ENCODE data around the gene MRPL23. TPM values are rescaled to one million over a fixed set of nuclear protein-coding genes. Genes with fewer than 3 reads are reported as not detected.

The MRPL23 gene
- polyA plus RNA-seq, 1 donor (not counting 4 experiments of a cell fraction or from before 2014, with no cell fraction given), result 68.2 TPM

- Histone ChIP-seq H2AFZ (ENCODE audit: control insufficient read depth, low read length) (no peak overlapping the region), H3K79me2 (ENCODE audit: control insufficient read depth, insufficient read depth, low read length) (no peaks in the 10 kb centered on the region), H3K9ac (ENCODE audit: control insufficient read depth, extremely low read depth, insufficient read depth, low read length) (no peak overlapping the region), H3K9me3 (ENCODE audit: control insufficient read depth, low read depth, low read length) (no peaks in the 10 kb centered on the region), H3K4me3 (ENCODE audit: control insufficient read depth in 2 of 3, extremely low read depth in 1 of 3, insufficient read depth in 2 of 3, low read depth in 1 of 3, low read length in 3 of 3) (no peak overlapping the region), H3K36me3 (ENCODE audit: control insufficient read depth in 2 of 2, extremely low read depth in 1 of 2, insufficient read depth in 2 of 2, low read length in 2 of 2) (no peaks in the 10 kb centered on the region), H3K27ac (ENCODE audit: control insufficient read depth, insufficient read depth, low read length) (no peak overlapping the region), H3K9me1 (ENCODE audit: control insufficient read depth, extremely low read depth, insufficient read depth, low read length) (no peaks in the 10 kb centered on the region), H3K27me3 (ENCODE audit: control insufficient read depth, extremely low read depth, insufficient read depth, low read length) (no peaks in the 10 kb centered on the region), H4K20me1 (ENCODE audit: control insufficient read depth, extremely low read depth, insufficient read depth, low read length) (no peaks in the 10 kb centered on the region), H3K4me1 (ENCODE audit: control insufficient read depth, extremely low read depth, insufficient read depth, low read length) (no peaks in the 10 kb centered on the region), H3K4me2 (ENCODE audit: control insufficient read depth, extremely low read depth, insufficient read depth, low read depth, low read length) (no peak overlapping the region)
- DNase-seq (ENCODE audit: low read depth, low spot score) (no peak), FAIRE-seq (no peak)
- TF ChIP-seq CTCF (optimal IDR thresholded peaks at IDR 0.05 in 1 of 3, IDR thresholded peaks at IDR 0.05 in 1 of 3, conservative IDR thresholded peaks at IDR 0.05 in 1 of 3; ENCODE audit: extremely low read depth in 1 of 3, insufficient read depth in 2 of 3, low read length in 3 of 3) (no peak), EZH2 (IDR thresholded peaks at IDR 0.05; ENCODE audit: low read length) (no peak)
- dilution Hi-C loops (cut with MboI; ENCODE audit: extremely low pct_ligation_motif_present, low sequenced_read_pairs), result no loop called here
Measured at GRCh38 chr11:1936072-1936780, 10.9 kb upstream of the MRPL23 start.

DNA sequence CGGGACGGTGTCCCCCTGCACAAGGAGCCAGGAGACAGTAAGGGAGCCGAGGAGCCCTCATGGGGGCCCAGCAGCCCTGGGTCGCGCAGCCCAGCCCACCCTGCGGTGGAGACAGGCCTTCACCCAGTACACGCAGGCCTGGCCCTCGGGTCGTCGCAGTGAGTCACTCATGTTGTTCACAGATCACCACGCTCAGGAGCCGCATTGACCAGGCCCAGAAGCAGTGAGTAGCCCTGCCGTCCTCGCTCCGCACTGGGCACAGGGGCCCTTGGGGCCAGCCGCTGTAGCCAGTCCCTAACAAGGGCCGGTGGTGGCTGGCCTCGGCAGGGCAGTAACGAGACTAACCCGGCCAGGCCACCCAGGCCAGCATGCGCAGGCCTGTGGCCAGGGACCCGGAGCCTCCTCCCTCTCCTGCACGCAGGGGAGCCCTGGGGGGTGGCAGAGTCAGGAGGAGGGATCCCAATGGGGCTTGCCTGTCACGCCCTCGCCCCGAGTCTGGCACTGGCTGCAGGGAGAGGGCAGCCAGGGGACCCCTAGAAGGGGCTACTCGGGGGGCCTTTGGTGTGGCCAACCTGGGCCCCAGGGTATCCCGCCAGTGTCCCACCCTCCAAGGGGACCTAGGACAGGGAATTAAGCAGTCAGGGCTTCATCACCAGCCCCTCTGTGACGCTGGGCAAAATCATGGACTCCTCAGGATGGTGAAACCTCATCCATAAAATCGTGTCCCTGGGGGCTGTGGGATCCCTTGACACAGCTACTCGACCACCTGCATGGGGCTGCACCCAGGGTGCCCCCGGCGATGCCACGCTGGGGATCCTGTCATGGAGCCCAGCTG, 10.1 kb upstream of the MRPL23 start:
- Histone ChIP-seq H3K4me2 (ENCODE audit: control insufficient read depth, extremely low read depth, insufficient read depth, low read depth, low read length) (no peak overlapping the region), H3K4me1 (ENCODE audit: control insufficient read depth, extremely low read depth, insufficient read depth, low read length) (no peaks in the 10 kb centered on the region), H3K4me3 (ENCODE audit: control insufficient read depth in 2 of 3, extremely low read depth in 1 of 3, insufficient read depth in 2 of 3, low read depth in 1 of 3, low read length in 3 of 3) (no peak overlapping the region), H3K79me2 (ENCODE audit: control insufficient read depth, insufficient read depth, low read length) (no peaks in the 10 kb centered on the region), H4K20me1 (ENCODE audit: control insufficient read depth, extremely low read depth, insufficient read depth, low read length) (no peaks in the 10 kb centered on the region), H3K27ac (ENCODE audit: control insufficient read depth, insufficient read depth, low read length) (no peak overlapping the region), H3K27me3 (ENCODE audit: control insufficient read depth, extremely low read depth, insufficient read depth, low read length) (no peaks in the 10 kb centered on the region), H3K9ac (ENCODE audit: control insufficient read depth, extremely low read depth, insufficient read depth, low read length) (no peak overlapping the region), H3K9me3 (ENCODE audit: control insufficient read depth, low read depth, low read length) (no peaks in the 10 kb centered on the region), H3K9me1 (ENCODE audit: control insufficient read depth, extremely low read depth, insufficient read depth, low read length) (no peaks in the 10 kb centered on the region), H3K36me3 (ENCODE audit: control insufficient read depth in 2 of 2, extremely low read depth in 1 of 2, insufficient read depth in 2 of 2, low read length in 2 of 2) (no peaks in the 10 kb centered on the region), H2AFZ (ENCODE audit: control insufficient read depth, low read length) (no peak overlapping the region)
- no peak for TF ChIP-seq EZH2 (IDR thresholded peaks at IDR 0.05; ENCODE audit: low read length)
- no peak for TF ChIP-seq CTCF (optimal IDR thresholded peaks at IDR 0.05 in 1 of 3, IDR thresholded peaks at IDR 0.05 in 1 of 3, conservative IDR thresholded peaks at IDR 0.05 in 1 of 3; ENCODE audit: extremely low read depth in 1 of 3, insufficient read depth in 2 of 3, low read length in 3 of 3)
- DNase-seq (ENCODE audit: low read depth, low spot score) (no peak), FAIRE-seq (no peak)
- dilution Hi-C loops (cut with MboI; ENCODE audit: extremely low pct_ligation_motif_present, low sequenced_read_pairs), result no loop called here

All from keratinocyte (primary cell).